ENCODE data around the gene CEP76. TPM values are rescaled to one million over a fixed set of nuclear protein-coding genes. Genes with fewer than 3 reads are reported as not detected.
A peak's percentile ranks its signal among the peaks of the same experiment; 100 is the strongest.

Gene CEP76
- total and polyA plus RNA-seq, 8 donors: 5.2 to 12.7 (median 11.3) TPM

- intact Hi-C loops (cut with DNase I): loop anchor here in 1 of 2 donors (5.0 to 10.0 kb wide), 2 partner anchors 150 to 187 kb away; no protein-coding TSS in a partner anchor
Measured at GRCh38 chr18:12745095-12745795, 42.7 kb upstream of the CEP76 start.

DNA sequence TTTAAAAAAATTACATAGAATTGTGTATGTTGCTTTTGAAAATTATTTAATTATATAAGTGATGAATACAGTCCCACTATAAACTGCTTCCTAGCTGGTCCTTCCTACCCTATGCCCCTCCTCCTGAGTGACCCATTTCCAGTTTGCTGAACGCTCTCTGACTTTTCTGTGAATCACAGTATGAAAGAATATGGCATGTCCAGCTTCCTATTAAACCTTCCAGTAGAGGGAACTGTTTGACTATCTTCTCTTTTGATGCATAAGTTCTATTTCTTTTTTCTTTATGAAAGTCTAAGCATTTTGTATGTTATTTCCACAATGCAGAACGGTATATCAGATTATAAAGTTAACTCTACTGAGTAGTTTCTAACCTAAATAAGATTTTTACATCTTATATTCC is 41.6 kb upstream of the CEP76 start:
- DNase-seq: peak in 2 of 4 donors; percentile 25 to 53
- no peaks in the 10 kb centered on the region for H3K36me3 ChIP-seq
- H3K9me3 ChIP-seq: no peaks in the 10 kb centered on the region
- H3K4me1 ChIP-seq: no peaks in the 10 kb centered on the region
- intact Hi-C loops (cut with DNase I): loop anchor here in 1 of 2 donors (10.0 kb wide), 1 partner anchor 151 kb away; no protein-coding TSS in a partner anchor
- H3K4me3 ChIP-seq: no peak overlapping the region
- ATAC-seq: peak; percentile 79
- peak; percentile 53 to 62 for TF ChIP-seq CTCF (IDR thresholded peaks at IDR 0.05)
- H3K27me3 ChIP-seq: no peaks in the 10 kb centered on the region
- H3K27ac ChIP-seq: no peak overlapping the region

More at GRCh38 chr18:12745095-12745795, 42.7 kb upstream of the CEP76 start:
- no peak for ATAC-seq
- DNase-seq: no peak
- no peak overlapping the region for H3K27ac ChIP-seq
- no peaks in the 10 kb centered on the region for H3K9me3 ChIP-seq
- no peaks in the 10 kb centered on the region for H3K36me3 ChIP-seq
- no peak overlapping the region for H3K4me3 ChIP-seq
- no peaks in the 10 kb centered on the region for H3K4me1 ChIP-seq
- no peak for TF ChIP-seq CTCF (IDR thresholded peaks at IDR 0.05)
- H3K27me3 ChIP-seq: no peaks in the 10 kb centered on the region

DNA sequence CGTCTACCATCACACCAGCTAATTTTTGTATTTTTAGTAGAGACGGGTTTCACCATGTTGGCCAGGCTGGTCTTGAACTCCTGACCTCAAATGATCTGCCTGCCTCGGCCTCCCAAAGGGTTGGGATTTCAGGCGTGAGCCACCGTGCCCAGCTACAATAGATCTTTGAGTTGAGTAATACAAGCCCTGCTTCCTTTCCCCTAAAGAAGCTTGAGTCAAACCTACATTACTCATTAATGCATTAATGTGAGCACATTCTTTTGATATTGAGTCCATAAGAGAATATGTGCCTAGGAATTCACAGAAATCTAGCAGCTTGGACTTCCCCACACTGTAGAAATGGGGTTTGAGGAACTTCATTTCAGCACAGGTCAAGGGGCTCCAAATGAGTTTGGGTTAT is 39.9 kb upstream of the CEP76 start:
- Histone ChIP-seq H3K4me3 (no peak overlapping the region), H3K27me3 (no peaks in the 10 kb centered on the region), H3K27ac (no peak overlapping the region), H3K4me1 (no peaks in the 10 kb centered on the region), H3K9me3 (no peaks in the 10 kb centered on the region), H3K36me3 (no peaks in the 10 kb centered on the region)
- intact Hi-C loops (cut with DNase I): loop anchor here in 1 of 2 donors (10.0 kb wide), 1 partner anchor 152 kb away; no protein-coding TSS in a partner anchor
- DNase-seq (no peak), ATAC-seq (no peak)
- TF ChIP-seq CTCF (IDR thresholded peaks at IDR 0.05): no peak

- Histone ChIP-seq H3K27ac (no peak overlapping the region), H3K9me3 (no peaks in the 10 kb centered on the region), H3K4me1 (no peaks in the 10 kb centered on the region), H3K27me3 (no peaks in the 10 kb centered on the region), H3K36me3 (no peaks in the 10 kb centered on the region), H3K4me3 (no peak overlapping the region)
- intact Hi-C loops (cut with DNase I): loop anchor here in 1 of 2 donors (10.0 kb wide), 1 partner anchor 153 kb away; no protein-coding TSS in a partner anchor
- DNase-seq (no peak), ATAC-seq (no peak)
- TF ChIP-seq CTCF (IDR thresholded peaks at IDR 0.05): no peak
Measured at GRCh38 chr18:12741351-12741750, 38.8 kb upstream of the CEP76 start.

DNA sequence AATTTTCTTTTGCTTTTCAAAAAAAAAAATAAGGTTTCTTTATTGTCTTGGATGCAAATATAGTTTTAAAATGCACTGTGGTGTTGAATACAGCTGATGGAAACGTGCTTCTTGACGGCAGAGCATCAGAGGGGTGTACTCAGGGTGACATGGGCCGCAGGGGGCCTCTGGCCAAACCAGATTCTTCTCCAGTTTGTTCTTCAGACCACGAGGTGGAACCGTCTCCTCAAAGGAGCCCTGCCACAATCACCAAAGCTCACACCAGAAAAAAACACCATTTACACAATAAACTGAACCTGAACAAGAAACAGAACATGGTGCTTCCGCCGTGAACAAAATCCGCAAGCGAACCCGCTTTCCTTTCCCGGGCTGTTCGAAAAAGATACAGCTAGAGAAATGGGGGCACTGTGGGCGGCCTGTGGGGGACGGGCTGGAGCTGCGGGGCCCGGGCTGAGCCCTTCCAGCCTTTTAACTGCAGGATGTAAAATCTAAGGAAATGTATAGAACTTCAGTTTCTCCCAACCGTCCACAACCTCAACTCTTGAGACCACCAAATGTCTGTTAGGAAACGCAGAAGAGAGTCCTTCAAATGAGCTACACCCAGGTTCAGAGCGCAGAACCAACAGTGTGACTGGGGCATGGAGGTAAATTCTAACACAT is 34.9 kb upstream of the CEP76 start:
- intact Hi-C loops (cut with DNase I): no loop called here
- no peak for ATAC-seq
- Histone ChIP-seq H3K4me1 (no peaks in the 10 kb centered on the region), H3K9me3 (no peaks in the 10 kb centered on the region), H3K27me3 (no peaks in the 10 kb centered on the region), H3K4me3 (no peak overlapping the region), H3K27ac (no peak overlapping the region), H3K36me3 (no peaks in the 10 kb centered on the region)
- no peak for DNase-seq
- TF ChIP-seq CTCF (IDR thresholded peaks at IDR 0.05): no peak
